Dermis blood vessel endothelial cell (primary cell): ENCODE data around the gene CDX1. TPM values are rescaled to one million over a fixed set of nuclear protein-coding genes. Genes with fewer than 3 reads are reported as not detected.

Experiments used
- DNase-seq: peaks from one replicate; pipeline ENCODE4 v3.0.0; 2010
- total RNA-seq: library from RNA; depleted of rRNA; stranded (reverse); fragments of >200 nt; gene quantifications from 2 replicates; pipeline ENCODE4 v1.2.3, GENCODE V29; 2014

The CDX1 gene
- total RNA-seq, 1 donor from 2014 or later = not detected

DNA sequence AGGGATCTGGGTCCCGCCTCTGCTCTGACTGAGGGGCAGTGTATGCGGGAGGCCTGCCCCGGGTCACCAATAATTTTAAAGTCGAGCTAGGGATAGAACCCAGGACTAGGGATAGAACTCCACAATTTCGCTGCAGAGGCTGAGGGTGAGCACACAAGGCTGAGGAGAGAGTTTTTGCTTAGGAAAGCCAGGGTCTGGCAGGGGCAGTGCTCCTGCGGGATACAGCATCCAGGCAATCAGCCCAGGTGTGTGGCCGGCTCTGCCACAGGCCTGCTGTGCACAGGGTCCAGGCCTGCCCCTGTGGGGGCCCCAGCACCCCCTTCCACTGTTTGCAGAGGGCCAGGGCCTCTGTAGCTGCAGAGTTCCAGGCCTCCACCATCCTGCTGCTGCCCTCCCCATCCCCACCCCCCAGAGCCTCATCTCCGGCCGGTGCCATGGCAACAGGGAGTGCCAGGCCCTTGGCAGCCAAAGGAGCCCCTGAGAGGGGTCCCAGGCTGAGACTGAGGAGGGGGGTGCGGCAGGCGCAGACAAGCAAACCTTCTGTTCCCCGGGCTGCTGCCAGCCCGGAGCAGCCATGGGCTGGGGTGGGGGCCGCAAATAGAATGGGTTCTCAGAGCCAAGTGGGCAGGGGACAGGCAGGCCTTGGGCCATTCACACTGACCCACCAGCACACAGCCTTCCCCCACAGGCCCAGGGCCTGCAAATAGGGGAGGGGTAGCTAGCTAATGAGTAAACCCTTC, 19.5 kb upstream of the CDX1 start:
- no peak for DNase-seq

DNA sequence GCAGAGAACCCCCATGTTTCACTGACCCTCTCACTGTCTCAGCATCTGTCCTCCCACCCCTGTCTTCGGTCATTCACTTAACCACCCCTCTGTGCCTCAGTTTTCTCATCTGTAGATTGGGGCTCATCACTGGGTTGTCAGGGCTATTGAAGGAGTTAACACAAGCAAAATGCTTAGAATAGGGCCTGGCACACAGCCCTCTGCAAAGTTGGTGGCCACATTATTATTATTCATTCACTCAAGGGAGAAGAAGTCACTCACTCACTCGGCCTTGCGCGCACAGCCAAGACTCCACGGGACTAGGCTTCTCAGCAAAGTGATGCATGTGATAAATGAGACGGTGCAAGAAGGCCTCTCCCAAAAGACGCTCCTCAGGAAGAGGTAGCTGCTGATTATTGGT, 18.9 kb upstream of the CDX1 start:
- DNase-seq = no peak

DNA sequence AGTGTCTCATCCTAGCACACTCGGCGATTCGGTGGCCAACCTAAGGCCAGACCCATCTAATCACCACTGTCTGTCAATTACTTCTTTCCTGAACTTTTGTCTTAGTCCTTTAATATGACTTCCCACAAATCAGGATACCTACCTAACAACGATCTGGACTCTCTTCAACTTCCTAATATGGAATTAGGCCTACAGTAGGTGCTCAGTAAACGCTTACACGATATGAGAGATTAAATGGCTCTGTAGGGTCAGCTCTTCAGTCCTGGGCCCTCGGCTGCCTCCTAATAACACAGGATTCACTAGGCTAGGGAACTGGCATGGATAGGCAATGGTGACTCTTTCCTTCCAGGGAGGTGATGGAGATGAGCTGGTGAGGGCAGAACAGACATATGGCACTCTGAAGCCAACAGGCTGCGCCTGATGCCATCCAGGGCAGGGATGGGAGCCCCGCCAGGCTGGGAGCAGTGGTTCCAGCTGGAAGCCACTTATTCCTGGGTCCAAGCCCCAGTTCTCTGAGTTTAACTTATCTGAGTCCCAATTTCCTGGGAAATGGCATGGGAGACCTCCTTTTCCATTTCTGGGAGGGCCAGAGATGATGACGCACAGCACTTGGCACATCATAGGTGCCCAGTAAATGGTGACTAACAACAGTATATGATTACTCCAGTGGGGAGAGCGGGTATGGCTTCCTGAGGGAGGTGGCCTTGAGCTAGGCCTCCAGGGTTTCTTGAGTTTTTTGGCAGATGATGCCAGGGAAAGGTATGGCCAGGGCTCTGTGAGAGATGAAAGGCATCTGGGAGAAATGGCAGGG, 18.3 kb upstream of the CDX1 start:
- no peak for DNase-seq

DNA sequence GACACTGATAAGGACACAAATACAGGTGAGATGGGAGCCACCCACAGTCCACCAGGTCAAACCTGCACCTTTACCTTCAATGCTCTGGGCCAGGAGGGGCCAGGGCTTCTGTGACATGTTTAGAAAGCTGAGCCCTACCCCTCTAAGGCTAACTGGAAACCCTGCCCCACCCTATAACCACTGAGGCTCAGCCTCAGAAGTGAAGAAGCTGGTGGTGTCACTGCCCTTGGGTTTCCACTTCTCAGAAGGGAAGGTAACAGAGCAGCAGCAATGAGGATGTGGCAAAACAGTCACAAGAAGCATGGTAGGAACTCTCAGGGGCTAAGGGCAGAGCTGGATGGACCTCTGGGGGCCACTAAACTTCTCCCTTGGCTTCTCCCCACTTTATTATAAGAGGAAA, 17.0 kb upstream of the CDX1 start:
- DNase-seq = no peak

- no peak for DNase-seq
These were observed 13.7 kb upstream of the CDX1 start for GRCh38 chr5:150152636-150153462.

DNA sequence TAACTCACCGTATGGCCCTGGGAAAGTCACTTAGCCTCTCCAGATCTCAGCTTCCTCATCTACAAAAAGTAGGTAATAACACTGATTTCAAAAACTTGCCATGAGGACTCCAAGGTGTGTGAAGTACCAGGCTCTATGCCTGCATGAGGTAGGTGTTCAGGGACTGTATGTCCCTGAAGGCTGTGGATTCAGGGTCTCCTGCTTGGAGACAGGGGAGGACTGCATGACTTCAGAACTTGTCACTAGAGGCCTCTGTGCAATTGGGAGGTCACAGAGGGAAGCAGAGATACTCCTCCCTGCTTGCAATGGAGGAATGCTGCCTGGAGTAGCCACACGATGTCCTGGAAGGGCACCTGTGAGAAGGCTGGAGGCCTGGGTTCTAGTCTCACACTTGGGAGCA, 13.1 kb upstream of the CDX1 start:
- no peak for DNase-seq

- DNase-seq = no peak
These were observed 12.5 kb upstream of the CDX1 start for GRCh38 chr5:150153957-150154617.

DNA sequence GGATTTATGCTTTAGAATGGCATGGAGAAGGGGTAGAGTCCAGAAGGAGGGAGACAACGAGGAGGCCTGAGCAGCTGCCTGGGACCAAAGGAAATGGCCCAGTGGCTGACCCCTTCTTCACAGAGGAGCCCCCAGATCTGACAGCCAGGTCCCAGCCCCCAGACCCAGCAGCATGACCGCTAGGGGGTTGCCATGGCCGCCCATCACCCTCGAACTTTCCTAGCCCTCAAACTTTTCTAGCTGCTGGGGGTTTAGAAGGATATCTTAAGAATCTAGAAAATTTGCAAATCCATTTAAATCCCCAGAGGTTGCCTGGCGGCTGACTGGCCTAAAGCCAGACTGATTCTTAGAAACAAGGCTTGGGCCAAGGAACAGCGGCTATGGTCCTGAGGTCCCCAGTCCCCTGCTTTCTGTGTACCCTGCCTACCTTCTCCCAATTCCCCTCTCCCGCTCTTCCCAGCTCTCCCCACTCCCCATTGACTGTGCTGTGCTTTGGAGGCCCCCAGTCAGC, 11.9 kb upstream of the CDX1 start:
- DNase-seq = no peak

DNA sequence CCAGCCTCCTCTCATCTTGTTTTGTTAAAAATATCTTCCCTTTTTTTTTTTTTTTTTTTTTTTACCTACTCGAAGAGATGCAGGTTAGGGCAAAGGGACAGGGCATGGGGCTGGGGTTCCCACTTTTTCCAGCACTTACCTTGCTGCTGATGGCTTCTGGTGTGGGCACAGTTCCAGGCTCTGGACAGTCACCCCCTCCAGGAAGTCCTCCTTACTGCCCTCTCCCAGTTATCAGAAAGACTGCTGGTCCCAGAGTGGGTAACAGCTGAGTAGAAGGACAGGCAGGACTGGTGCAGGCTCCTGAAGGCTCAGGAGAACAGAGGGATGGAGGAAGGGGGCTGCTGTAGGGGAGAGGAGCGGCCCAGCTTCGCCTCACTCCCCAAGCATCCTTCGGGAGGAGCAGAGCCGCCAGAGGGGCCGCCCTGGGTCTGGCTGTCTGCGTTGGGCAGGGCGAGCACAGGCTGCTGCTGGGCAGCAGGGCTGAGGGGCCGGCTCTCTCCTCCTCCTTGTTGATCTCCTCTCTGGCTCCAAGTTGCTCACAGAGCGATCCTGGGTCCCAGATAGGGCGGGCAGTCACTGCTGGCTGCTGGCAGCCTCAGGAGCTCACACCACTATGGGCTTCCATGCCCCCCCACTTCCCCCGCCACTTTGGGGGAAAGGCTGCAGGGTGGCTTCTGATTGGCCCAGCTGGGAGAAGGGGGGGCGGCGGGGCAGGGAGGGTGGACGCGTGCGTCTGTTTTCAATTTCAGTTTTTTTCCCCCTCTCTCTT, 11.1 kb upstream of the CDX1 start, which contains the start of gene PDGFRB:
Gene PDGFRB, minus strand, starts transcription at position 588 of the 769 bp plus-strand sequence. CDS start 18,798 bp downstream, outside the sequence.
- peak; percentile 41 for DNase-seq

DNA sequence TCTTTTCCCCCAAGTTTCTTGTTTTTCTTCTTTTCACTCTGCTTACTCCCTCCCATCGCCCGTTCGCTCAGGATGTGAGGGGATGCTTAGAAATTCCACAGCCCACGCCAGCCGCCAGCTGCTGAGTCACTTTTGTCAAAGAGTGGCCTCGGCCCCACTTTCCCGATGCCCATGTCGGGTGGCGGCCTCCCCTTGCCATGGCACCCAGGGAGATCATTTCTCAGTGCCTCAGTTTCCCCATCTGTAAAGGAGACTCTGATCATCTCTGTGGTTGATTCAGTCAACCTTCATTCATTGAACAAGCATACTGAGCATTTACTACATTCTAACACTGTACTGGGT, 10.6 kb upstream of the CDX1 start:
- no peak for DNase-seq

GRCh38 chr5:150156540-150156939, 10.0 kb upstream of the CDX1 start:
- DNase-seq = no peak

DNA sequence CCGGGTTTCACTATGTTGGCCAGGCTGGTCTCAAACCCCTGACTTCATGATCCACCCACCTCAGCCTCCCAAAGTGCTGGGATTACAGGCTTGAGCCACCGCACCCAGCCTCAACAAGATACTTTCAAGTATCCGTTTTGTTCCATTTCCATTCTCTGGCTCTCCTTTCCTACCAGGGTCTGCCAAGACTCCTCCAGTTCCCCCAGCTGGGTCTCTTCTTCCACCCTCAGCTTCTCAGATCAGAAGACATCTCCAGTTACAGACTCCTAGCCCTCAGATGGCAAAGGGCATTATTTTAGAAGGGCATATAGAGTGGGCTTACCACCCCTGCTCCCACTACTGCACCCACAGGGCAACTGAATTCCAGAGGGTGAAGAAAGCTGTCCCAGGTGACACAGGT, 9.4 kb upstream of the CDX1 start:
- no peak for DNase-seq

DNA sequence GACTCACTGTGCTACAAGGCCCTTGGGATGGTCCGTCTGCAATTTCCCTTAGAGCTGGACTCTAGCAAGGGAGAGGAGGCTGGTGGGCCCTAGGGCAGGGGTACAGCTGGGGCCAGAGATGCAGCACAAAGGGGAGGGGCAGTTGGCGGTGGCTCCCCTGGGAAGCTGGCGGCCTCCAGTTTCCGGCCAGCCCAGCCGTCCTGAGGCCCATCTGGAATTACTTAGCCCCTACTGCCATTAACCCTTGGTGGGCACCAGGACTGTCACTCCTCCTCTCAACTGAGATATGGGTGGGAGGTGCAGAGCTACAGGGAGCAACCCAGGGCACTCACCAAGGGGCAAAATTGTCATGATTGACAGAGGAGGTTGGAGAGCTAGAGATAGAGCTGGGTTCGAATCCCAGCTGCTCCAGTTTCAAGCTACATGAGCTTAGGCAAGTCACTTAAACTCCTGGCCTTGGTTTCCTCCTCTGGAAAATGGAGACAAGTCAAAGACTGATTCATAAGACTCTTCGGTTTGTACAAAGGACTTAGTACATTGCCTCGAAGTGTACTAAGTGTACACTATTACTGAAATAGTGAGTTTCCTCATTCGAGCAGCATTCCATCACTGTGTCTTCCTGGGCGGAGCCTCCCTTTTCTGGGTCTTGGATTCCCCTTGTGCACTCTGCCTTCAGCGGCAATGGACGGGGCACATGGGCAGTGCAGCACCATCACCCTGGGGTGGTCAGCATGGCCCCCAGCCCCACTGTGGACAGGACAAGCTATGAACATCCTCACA, 8.2 kb upstream of the CDX1 start:
- DNase-seq = no peak

GRCh38 chr5:150159031-150159430, 7.5 kb upstream of the CDX1 start:
- DNase-seq = no peak

DNA sequence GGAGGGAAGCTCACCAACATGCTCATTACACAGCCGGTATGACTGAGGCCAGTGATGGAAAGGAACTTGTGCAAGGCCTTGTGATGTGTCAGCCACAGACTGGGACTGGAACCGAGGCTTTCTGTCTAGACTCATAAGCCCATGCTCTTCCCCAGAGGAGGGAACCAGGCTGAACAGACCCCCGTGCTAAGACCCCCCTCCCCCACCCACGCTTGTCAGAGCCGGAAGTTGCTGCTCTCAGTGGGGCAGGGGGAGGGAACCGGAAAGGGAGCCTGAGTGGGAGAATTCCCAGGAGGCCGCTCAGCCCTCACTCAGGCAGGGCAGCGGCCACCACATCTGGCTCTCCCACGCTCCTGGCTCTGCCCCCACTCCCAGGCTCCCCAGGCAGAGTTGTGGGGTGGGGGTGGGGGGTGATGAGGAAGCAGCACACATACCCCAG, 6.8 kb upstream of the CDX1 start:
- DNase-seq = no peak

DNA sequence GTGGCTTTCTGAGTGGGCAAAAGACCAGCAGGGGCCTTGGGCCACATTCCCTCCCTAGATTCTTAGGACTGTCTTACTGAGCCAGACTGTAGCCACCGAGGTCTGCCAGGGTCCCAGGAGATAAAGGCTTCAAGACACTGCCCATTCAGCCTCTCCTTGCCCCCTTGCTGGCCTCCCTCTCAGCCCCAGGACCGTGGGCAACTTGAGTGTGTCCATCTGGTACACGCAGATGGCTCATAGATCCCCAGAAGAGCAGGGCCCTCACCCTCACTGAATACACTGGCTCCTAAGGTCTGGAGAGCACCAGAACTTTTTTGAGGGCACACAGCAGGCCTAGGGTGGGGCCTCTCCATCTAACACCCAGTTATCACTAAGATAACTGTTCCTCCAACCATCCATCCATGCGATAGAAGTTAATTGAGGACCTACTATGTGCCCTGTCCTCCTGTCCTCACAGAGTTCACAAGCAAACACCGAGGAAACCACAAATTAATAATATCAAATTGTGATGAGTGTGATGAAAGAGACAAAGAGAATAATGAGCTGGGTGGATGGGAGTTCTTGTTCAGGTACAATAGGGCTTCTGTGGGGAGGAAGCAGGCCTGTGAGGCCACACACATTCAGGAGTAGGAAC, 6.0 kb upstream of the CDX1 start:
- no peak for DNase-seq

GRCh38 chr5:150161242-150162141, 5.1 kb upstream of the CDX1 start:
- DNase-seq = peak; percentile 83

DNA sequence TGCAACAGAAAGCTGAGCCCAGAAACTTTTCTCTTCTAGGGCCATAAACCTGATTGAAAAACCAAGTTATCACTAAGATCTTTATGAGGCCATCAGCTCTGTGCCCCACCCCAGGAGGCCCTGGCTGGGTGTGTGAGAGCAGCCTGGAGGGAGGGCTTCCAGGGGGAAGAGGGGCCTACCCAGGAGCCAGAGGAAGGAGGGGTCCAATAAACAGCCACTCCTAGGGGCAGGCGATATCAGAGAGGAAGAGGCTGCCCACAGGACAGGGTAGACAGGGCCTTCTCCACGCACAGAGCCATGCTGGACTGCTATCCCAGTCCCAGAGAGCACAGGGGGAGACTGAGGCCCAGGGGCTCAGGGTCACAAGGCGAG, 4.5 kb upstream of the CDX1 start:
- no peak for DNase-seq

DNA sequence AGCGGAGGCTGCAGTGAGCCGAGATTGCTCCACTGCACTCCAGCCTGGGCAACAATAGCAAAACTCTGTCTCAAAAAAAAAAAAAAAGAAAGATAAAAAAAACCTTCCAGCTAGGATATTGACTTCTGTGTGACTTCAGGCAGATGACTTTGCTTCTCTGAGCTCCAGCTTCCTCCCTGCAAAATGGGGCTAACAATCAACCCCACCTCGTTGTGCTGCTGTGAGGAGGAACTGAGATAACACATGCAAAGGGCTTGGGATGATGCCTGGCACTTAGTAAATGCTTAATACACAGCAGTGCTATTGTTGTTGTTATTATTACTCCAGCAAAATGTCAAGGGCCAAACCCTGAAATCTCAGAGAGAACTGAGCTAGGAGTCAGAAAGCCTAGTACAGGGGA, 3.5 kb upstream of the CDX1 start:
- DNase-seq = no peak
